NCI-H1105 treated with DMSO at 0.1 percent for 48 hours (cell line): ENCODE measurements around the gene RNF113A.
"Not testable (repeated sequence)": the region's sequence is repeated elsewhere in the genome, so short reads cannot be mapped to it uniquely, and the experiment has no call there.

Experiments
- DNase-seq: peaks from one replicate; lab custom pipeline; 2025; lab: John Stamatoyannopoulos, UW

The RNF113A gene

GRCh38 chrX:119871599-119872395 is at the start of gene RNF113A, which contains the start of gene NDUFA1:
TSS of gene RNF113A (minus strand) at chrX:119871733. CDS start at chrX:119871613, 120 bp downstream.
TSS of gene NDUFA1 (plus strand) at chrX:119871832. CDS start at chrX:119871912, 80 bp downstream.
- peak; percentile 73 for DNase-seq

- DNase-seq, result no peak
Observed at GRCh38 chrX:119919835-119920585, 48.5 kb upstream of the RNF113A start.

GRCh38 chrX:119917877-119918276 is 46.3 kb upstream of the RNF113A start:
- no peak for DNase-seq

GRCh38 chrX:119916310-119916709 is 44.8 kb upstream of the RNF113A start:
- DNase-seq, result no peak

GRCh38 chrX:119900976-119901375 is 29.4 kb upstream of the RNF113A start:
- DNase-seq, result no peak

GRCh38 chrX:119899125-119899524 is 27.6 kb upstream of the RNF113A start:
- DNase-seq, result no peak

GRCh38 chrX:119895843-119896326 is 24.4 kb upstream of the RNF113A start, which contains the start of gene AKAP14:
TSS of gene AKAP14 (plus strand) at chrX:119895893. CDS start at chrX:119903224, 7,331 bp downstream.
- DNase-seq, result no peak

- DNase-seq, result not testable (repeated sequence)
Observed at GRCh38 chrX:119891961-119892692, 20.6 kb upstream of the RNF113A start.

- DNase-seq, result not testable (repeated sequence)
Observed at GRCh38 chrX:119890626-119891025, 19.1 kb upstream of the RNF113A start.

- DNase-seq, result peak; percentile 42
Observed at GRCh38 chrX:119887721-119888425, 16.3 kb upstream of the RNF113A start.

- DNase-seq, result no peak
Observed at GRCh38 chrX:119885554-119886428, 14.3 kb upstream of the RNF113A start.

- peak; percentile 50 for DNase-seq
Observed at GRCh38 chrX:119880552-119881437, 9.3 kb upstream of the RNF113A start.

GRCh38 chrX:119880076-119880475 is 8.5 kb upstream of the RNF113A start:
- no peak for DNase-seq

- no peak for DNase-seq
Observed at GRCh38 chrX:119878740-119879139, 7.2 kb upstream of the RNF113A start.

- DNase-seq, result no peak
Observed at GRCh38 chrX:119871245-119871598, 311 bp downstream of the RNF113A start.

- peak; percentile 19 for DNase-seq
Observed at GRCh38 chrX:119870626-119871131, 854 bp downstream of the RNF113A start.

- DNase-seq, result peak; percentile 14
Observed at GRCh38 chrX:119853444-119853843, 18.1 kb downstream of the RNF113A start.

GRCh38 chrX:119852382-119853353 is 18.9 kb downstream of the RNF113A start, which contains the start of gene UPF3B:
TSS of gene UPF3B (minus strand) at chrX:119852963. CDS start at chrX:119852928, 35 bp downstream.
- DNase-seq, result peak; percentile 97
